GM19193 (cell line): ENCODE data around the gene HSD17B8.

Experiments
- POLR2A ChIP-seq: IDR thresholded peaks from 4 replicates; pipeline ENCODE4 v1.6.1; 2011; ENCODE audit not compliant: insufficient read depth, insufficient read length; ENCODE audit errors: extremely low read depth

Gene HSD17B8

DNA sequence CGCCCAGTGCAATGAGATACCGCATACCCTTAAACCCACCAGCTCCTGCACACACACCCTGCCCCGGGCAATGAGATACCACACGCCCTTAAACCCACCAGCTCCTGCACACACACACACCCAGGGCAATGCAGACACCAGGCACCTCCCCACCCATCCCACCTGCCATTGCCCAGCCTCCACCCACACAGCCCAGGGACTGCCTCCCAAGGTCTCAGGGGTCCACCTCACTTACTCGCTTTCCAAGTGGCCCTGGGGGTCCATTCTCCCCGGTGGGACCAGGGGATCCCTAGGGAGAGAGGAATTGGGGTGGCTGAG, 36.2 kb upstream of the HSD17B8 start:
- TF ChIP-seq POLR2A: no peak

DNA sequence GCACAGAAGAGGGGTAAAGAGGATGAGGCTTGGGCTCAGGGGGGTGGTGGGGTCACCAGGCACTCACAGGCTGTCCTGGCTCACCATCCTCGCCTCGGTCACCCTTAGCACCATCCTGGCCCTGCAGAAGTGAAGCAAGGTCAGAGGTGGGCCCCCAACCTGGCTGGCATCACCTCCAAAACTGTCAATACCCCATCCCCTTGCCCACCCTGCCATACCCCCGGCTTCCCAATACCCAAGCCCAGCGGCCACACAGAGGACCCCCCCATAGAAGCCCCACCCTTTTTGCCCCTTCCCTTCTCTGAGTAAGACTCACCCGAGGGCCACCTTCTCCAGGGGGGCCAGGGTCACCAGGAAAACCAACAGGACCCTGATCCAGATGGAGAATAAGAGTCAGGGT, 35.8 kb upstream of the HSD17B8 start:
- no peak for TF ChIP-seq POLR2A

DNA sequence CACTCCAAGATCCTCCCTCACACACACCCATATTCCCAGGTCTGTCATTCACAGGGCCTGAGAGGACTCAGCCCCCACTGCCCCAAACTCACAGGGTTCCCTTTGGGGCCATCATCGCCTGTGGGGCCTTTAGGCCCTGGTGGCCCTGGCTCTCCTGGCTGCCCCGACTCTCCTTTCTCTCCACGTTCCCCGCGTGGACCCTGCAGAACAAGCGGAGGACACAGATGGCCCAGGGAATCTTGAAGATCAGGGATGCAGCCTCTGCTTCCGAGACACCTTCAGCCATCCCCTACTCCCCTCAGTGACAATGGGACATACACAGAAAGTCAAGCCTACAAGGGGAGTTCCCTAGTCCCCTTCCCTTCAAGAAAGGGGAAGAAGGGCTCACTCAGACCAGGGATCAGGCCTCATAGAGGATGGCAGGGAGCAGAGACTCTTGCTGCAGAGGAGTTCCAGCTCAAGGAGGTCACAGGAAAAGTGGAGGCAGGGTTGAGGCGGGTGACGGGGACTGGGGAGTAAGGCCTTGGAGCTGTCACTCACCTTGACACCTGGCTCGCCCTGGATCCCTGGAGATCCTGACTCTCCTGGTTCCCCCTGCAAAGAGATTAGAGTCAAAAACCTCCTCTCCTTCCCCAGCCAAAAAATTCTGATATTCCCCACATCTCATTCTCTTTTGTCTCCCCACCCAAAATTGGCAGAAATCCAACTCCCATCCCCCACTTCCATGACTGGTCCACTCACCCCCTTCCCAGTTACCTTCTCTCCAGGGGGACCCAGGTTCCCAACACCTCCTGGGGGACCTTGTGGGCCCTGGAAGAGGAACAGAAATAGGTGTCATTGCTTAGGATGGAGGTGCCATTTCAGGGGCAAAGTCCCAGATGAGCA, 34.9 kb upstream of the HSD17B8 start:
- no peak for TF ChIP-seq POLR2A

DNA sequence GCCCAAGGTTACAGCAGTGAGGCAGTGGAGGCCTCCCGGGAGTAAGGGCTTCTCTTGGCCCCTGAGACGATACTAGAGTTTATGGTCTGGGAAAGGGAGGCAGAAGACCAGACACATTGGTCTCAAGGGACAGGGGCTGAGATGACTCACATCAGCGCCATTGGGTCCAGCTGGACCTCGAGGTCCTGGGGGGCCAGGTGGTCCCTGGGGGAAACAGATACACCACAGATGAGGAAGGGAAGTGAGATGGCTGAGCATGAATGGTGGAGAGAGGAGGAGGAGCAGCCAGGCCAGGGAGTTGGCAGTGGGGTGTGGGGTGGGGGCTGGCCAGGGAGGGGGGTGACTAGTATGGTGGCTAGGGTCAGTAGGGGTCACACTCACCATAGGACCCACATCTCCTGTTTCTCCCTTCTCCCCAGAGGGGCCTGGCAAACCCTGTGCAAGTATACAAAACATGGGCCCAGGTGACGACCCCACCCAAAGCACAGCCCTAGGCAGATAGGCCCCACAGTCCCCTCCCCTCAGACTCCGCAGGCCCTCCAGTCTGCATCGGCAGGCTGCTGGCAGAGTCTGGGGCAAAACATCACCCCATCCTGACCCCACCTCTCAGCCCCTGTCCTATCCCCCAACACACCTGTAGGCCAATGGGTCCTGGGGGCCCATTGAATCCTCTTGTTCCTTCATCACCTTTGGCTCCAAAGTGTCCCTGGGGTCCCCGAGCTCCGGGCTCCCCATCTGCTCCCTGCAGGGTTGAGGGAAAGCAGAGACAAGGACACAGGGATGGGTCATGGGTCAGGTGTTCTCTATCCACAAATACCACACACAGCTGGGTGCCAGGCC, 34.1 kb upstream of the HSD17B8 start:
- no peak for TF ChIP-seq POLR2A

DNA sequence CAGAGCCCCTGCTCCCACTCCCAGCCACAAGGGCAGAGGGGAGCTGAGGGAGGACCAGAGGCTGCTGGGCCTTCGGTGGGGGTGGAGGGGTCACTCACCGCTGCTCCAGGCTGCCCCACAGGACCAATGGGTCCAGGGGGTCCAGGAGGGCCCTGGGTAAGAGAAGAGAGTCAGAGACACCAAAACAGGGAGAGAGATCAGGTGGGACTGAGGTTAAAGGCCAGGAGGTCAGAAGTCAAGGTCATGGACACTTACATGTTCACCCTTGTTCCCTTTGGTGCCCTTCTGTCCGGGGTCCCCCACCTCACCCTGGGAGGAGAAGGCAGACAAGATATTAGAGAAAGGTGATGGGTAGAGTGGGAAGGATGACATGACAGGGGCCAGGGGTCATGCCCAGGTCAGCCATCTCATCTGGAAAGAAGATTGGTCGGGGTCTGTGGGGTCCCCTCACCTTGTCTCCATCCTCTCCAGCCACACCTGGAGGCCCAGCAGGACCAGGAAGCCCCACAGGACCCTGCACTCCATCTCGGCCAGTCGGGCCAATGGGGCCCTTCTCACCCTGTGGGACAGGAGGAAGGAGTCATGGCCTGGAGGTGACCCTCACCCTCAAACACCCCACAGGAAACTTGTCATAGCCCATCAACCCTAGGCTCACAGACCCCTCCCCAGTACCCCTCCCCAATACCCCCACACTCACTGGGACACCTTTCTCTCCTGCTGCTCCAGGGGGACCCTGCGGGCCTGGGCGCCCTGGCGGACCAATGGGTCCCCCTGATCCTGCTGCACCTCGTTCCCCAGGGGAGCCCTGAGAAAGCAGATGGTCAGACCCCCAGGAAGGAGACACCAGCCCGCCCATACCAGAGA, 33.2 kb upstream of the HSD17B8 start:
- no peak for TF ChIP-seq POLR2A

DNA sequence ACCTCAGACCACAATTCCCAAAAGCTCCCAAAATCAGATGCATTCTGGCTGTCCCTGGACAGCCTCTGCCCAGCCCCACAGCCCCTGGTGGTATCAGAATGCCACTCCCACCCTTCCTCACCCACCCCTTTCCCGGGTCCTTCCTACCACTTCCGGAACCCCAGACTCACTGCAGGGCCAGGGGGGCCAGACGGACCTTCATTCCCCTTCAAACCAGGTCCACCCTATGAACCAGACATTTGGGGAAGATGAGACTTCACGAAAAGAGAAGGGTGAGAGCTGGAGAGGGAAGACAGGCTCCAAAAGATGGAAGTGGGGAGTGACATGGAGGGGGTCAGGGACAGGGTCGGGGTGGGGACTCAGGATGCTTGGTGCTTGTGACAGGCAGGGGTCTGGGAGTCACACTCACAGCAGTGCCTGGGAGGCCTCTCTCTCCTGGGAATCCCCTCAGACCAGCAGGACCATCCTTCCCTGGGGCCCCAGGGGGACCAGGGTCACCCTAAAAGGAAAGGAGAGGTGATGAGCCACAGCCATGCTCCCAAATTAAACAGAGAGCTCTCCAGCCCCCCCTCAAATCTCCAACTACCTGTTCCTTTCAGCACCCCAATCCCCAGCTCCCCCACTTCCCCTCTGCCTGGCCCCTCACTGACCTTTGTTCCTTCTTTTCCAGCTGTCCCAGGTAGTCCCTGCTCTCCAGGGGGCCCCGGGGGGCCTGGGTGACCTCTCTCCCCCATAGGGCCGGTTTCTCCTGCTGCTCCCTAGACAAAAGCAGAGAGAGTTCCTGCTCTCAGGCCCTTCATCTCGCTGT, 32.4 kb upstream of the HSD17B8 start:
- no peak for TF ChIP-seq POLR2A

DNA sequence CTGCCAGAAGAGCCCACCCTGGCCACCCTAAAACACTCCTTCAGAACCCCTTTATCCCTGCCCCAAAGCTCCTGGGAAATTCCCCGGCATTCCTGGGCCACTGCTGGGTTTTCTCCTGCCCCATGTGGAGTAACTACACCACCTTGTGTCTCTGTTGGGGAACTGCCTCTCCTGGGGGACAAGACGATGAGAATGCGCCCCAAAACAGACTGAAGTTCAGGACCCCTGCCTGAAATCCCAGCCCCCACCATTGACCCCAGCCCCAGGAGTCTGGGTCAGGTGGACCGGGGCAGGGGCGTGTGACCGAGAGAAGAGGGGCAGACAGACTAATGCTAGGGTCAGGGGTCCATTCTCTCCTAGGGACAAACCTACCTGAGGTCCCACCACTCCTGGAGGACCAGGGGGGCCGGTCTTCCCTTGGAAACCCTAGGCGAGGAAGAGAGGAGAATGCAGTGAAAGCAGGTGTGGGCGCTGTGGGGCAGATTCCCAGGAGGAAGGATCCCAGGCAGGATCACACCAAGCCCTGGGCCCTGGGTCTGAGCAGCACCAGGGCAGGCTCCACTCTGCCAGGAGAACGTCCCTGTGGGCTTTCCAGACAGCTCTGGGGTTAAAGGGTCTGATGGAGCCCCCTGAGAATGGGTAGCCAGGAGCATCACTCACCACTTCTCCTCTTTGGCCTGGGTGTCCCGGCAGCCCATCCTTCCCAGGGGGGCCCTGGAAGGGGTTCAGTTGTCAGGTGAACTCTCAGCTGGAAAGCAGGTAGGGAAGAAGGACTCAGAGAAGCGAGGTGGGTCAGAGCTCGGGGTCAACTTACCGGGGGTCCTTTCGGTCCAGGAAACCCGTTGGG, 31.5 kb upstream of the HSD17B8 start:
- no peak for TF ChIP-seq POLR2A

DNA sequence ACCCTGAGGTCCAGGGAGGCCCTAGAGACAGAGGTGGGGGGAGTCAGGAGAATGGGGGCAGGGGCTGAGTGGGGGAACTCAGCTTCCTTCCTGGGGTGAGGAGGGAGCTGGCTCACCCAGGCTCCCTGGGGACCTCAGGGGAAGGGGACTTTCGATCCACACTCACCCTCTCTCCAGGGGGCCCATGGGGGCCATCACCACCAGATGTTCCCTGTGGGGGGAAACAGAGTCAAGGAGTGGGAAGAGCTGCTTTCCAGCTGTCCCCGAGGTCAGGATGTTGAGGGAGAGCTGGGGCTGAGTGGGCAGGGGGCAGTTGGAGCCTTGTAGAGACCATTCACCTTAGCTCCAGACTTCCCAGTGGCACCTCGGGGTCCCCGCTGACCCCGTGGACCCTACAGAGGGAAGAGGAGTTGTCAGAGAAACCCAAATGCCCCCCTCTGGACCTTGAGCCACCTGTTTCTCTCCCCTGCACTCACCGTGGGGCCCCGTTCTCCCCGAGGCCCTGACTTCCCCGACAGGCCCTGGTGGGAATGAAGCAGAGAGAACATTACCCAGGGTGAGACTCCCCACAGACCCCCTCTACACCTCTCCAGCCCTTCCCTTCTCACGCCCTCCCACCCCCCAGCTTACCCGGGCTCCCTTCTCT, 30.8 kb upstream of the HSD17B8 start:
- no peak for TF ChIP-seq POLR2A

DNA sequence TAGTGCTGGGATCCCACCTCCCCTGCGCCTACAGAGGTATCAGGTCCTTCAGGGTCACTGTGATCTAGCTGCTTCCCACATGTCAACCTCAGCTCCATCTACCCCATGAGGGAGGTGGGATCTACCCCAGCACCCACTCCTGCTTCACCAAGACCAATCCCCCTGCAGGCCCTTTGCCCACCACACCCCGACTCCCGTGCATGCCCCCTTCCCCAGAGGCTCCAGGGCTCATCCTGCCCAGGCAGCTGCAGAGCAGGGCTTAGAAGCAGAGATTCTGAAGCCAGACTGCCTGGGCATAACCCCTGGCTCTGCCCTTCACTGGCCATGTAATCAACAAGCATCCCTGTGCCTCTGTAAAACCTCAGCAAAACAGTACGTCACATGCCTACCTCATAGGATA, 29.7 kb upstream of the HSD17B8 start:
- TF ChIP-seq POLR2A: no peak

DNA sequence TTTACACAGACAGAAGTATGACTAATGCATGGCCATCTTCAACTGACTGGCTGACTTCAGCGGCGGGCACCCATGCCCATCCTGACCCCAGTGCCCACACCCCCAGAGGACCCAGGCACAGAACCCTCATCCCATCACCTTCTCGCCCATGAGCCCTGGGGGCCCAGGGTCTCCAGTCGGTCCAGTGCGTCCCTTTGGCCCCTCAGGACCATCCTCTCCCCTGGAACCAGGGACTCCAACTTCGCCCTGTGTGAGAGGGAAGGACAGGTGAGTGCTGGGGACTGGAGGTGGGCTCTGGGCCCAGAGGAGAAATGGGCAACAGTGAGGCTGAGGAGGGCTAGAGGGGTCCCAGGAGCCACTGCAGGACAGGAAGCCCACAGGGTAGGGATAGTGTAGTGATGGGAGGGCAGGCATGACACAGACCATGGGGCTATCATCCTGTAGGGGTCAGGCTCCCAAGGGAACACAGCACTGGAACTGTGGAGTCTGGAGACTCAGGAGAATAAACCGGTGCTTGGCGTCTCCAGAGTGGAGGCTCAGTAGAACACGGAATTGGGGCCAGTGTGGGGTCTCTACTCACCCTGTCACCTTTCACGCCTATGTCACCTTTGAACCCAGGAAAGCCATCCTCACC, 28.9 kb upstream of the HSD17B8 start:
- no peak for TF ChIP-seq POLR2A

DNA sequence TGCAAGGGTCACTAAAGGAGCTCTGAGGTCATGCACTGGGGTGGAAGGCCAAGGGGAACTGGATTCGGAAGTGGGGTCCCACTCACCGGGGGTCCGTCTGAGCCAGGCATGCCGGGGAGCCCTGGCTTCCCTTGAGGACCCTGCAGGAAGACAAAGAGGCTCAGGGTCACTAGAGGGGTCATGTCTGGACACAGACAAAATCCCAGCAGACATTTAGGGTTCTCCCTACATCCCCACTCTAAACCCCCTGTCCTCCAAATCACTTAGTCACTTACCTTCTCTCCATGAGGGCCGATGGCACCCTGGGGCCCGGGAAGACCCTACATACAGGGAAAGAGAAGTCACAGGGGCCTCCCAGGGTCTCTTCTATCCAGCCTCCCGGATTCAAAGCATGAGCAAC, 27.5 kb upstream of the HSD17B8 start:
- TF ChIP-seq POLR2A: no peak
